IPS-11a (cell line): Measurements from ENCODE around the gene PDE11A.

Experiments
- H3K4me3 ChIP-seq: one replicate; pipeline ENCODE4 v1.5.1; 2013; ENCODE audit warnings: low read depth, low read length, control low read depth

Gene PDE11A

GRCh38 chr2:177708660-177709444 is 363.7 kb downstream of the PDE11A start:
- no peak overlapping the region for H3K4me3 ChIP-seq

- no peak overlapping the region for H3K4me3 ChIP-seq
Measured at GRCh38 chr2:177708106-177708505, 364.5 kb downstream of the PDE11A start.

GRCh38 chr2:177705511-177706173 is 366.9 kb downstream of the PDE11A start:
- no peak overlapping the region for H3K4me3 ChIP-seq

- H3K4me3 ChIP-seq: no peak overlapping the region
Measured at GRCh38 chr2:177703159-177703558, 369.4 kb downstream of the PDE11A start.

GRCh38 chr2:177698281-177698680 is 374.3 kb downstream of the PDE11A start:
- no peak overlapping the region for H3K4me3 ChIP-seq

- H3K4me3 ChIP-seq: no peak overlapping the region
Measured at GRCh38 chr2:177694348-177694747, 378.2 kb downstream of the PDE11A start.

- no peak overlapping the region for H3K4me3 ChIP-seq
Measured at GRCh38 chr2:177693658-177694339, 378.8 kb downstream of the PDE11A start.

GRCh38 chr2:177692783-177693269 is 379.8 kb downstream of the PDE11A start:
- H3K4me3 ChIP-seq: no peak overlapping the region

- H3K4me3 ChIP-seq: no peak overlapping the region
Measured at GRCh38 chr2:177692042-177692782, 380.4 kb downstream of the PDE11A start.

- H3K4me3 ChIP-seq: no peak overlapping the region
Measured at GRCh38 chr2:177691177-177691576, 381.4 kb downstream of the PDE11A start.

- no peak overlapping the region for H3K4me3 ChIP-seq
Measured at GRCh38 chr2:177689623-177690022, 383.0 kb downstream of the PDE11A start.

- H3K4me3 ChIP-seq: no peak overlapping the region
Measured at GRCh38 chr2:177688844-177689243, 383.7 kb downstream of the PDE11A start.

GRCh38 chr2:177683661-177684069 is 388.9 kb downstream of the PDE11A start:
- H3K4me3 ChIP-seq: no peak overlapping the region

- no peak overlapping the region for H3K4me3 ChIP-seq
Measured at GRCh38 chr2:177682836-177683660, 389.5 kb downstream of the PDE11A start.

GRCh38 chr2:177682006-177682405 is 390.6 kb downstream of the PDE11A start:
- H3K4me3 ChIP-seq: no peak overlapping the region

- no peak overlapping the region for H3K4me3 ChIP-seq
Measured at GRCh38 chr2:177680866-177681712, 391.5 kb downstream of the PDE11A start.

- no peak overlapping the region for H3K4me3 ChIP-seq
Measured at GRCh38 chr2:177679611-177680605, 392.7 kb downstream of the PDE11A start.

- H3K4me3 ChIP-seq: no peak overlapping the region
Measured at GRCh38 chr2:177678939-177679338, 393.6 kb downstream of the PDE11A start.
